ENCODE measurements around the gene KCND1.

DNA sequence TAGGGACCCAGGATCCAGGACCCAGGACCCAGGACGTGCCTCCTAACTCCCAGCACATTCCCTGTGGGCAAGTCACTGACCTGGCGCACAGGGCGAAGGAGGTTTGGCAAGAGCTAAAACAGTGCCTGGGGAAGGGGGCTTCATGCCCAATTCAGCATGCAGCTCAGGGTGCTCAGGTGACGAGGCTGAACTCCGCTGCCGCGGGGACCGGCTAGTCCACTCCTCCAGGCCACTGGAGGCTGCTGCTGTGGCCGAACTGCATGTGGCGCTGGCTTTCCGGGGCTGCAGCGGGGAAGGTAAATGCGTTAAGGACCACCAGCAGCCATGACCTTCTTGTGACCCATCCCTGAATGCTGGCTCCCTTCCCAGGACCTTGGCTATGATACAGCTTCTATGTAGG, 47.9 kb downstream of the KCND1 start:
- TF ChIP-seq, protein P1, sequence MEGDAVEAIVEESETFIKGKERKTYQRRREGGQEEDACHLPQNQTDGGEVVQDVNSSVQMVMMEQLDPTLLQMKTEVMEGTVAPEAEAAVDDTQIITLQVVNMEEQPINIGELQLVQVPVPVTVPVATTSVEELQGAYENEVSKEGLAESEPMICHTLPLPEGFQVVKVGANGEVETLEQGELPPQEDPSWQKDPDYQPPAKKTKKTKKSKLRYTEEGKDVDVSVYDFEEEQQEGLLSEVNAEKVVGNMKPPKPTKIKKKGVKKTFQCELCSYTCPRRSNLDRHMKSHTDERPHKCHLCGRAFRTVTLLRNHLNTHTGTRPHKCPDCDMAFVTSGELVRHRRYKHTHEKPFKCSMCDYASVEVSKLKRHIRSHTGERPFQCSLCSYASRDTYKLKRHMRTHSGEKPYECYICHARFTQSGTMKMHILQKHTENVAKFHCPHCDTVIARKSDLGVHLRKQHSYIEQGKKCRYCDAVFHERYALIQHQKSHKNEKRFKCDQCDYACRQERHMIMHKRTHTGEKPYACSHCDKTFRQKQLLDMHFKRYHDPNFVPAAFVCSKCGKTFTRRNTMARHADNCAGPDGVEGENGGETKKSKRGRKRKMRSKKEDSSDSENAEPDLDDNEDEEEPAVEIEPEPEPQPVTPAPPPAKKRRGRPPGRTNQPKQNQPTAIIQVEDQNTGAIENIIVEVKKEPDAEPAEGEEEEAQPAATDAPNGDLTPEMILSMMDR (IDR thresholded peaks at IDR 0.05) = no peak
- no peak for TF ChIP-seq POLR2A (IDR thresholded peaks at IDR 0.05)

Data from breast epithelium (tissue), 3 donors.